KMS-11 (cell line): ENCODE data around the gene ITGAD.

Experiments
- H2AFZ ChIP-seq: fragments of 200-600 bp; sonication (generic); 2 replicates; pipeline ENCODE4 v1.6.1; 2016; ENCODE audit warnings: antibody characterized with exemption, mixed run types, low read depth
- H3K27ac ChIP-seq: fragments of 200-600 bp; sonication (generic); 2 replicates; pipeline ENCODE4 v1.6.1; 2016; ENCODE audit warnings: mild to moderate bottlenecking, mixed run types
- H3K27me3 ChIP-seq: fragments of 200-600 bp; sonication (generic); 2 replicates; pipeline ENCODE4 v1.6.1; 2017; ENCODE audit warnings: mild to moderate bottlenecking, low read depth, mixed run types, moderate library complexity; ENCODE audit not compliant: insufficient read depth
- H3K36me3 ChIP-seq: fragments of 200-600 bp; sonication (generic); 2 replicates; pipeline ENCODE4 v1.6.1; 2017; ENCODE audit warnings: mild to moderate bottlenecking, mixed run types; ENCODE audit not compliant: insufficient read depth
- H3K4me1 ChIP-seq: fragments of 200-600 bp; sonication (generic); 2 replicates; pipeline ENCODE4 v1.6.1; 2016; ENCODE audit warnings: mild to moderate bottlenecking, low read depth, mixed run types; ENCODE audit not compliant: poor library complexity, severe bottlenecking
- H3K4me2 ChIP-seq: fragments of 200-600 bp; sonication (generic); 2 replicates; pipeline ENCODE4 v1.7.0; 2016; ENCODE audit warnings: mild to moderate bottlenecking, mixed run types
- H3K4me3 ChIP-seq: fragments of 200-600 bp; sonication (generic); IDR thresholded peaks from 2 replicates; pipeline ENCODE4 v1.6.1; 2017; ENCODE audit warnings: low read depth, low read length, mixed read lengths; ENCODE audit not compliant: insufficient read depth
- H3K79me2 ChIP-seq: fragments of 200-600 bp; sonication (generic); 2 replicates; pipeline ENCODE4 v1.6.1; 2016; ENCODE audit warnings: low read depth, mixed run types; ENCODE audit not compliant: insufficient read depth
- H3K9ac ChIP-seq: fragments of 200-600 bp; sonication (generic); 2 replicates; pipeline ENCODE4 v1.6.1; 2016; ENCODE audit warnings: mild to moderate bottlenecking, mixed run types
- H4K20me1 ChIP-seq: fragments of 200-600 bp; sonication (generic); 2 replicates; pipeline ENCODE4 v1.6.1; 2016; ENCODE audit warnings: mild to moderate bottlenecking, mixed run types; ENCODE audit not compliant: insufficient read depth
- CTCF ChIP-seq: fragments of 200-600 bp; sonication (generic); conservative IDR thresholded peaks from 2 replicates; pipeline ENCODE4 v1.6.1; 2017; ENCODE audit warnings: low read depth, mild to moderate bottlenecking, antibody characterized with exemption, low read length, moderate library complexity, mixed read lengths

The ITGAD gene

GRCh38 chr16:31402687-31403086 is 9.6 kb downstream of the ITGAD start:
- Histone ChIP-seq H3K4me3 (no peak overlapping the region), H3K27ac (no peak overlapping the region), H2AFZ (no peak overlapping the region), H3K4me2 (no peak overlapping the region), H4K20me1 (no peaks in the 10 kb centered on the region), H3K4me1 (no peaks in the 10 kb centered on the region), H3K9ac (no peak overlapping the region), H3K79me2 (no peaks in the 10 kb centered on the region), H3K36me3 (no peaks in the 10 kb centered on the region), H3K27me3 (no peaks in the 10 kb centered on the region)
- TF ChIP-seq CTCF: no peak

GRCh38 chr16:31403590-31404352 is 10.6 kb downstream of the ITGAD start:
- Histone ChIP-seq H3K36me3 (no peaks in the 10 kb centered on the region), H4K20me1 (no peaks in the 10 kb centered on the region), H2AFZ (no peak overlapping the region), H3K4me3 (no peak overlapping the region), H3K79me2 (no peaks in the 10 kb centered on the region), H3K27me3 (no peaks in the 10 kb centered on the region), H3K4me2 (no peak overlapping the region), H3K9ac (no peak overlapping the region), H3K4me1 (no peaks in the 10 kb centered on the region), H3K27ac (no peak overlapping the region)
- TF ChIP-seq CTCF: no peak

- Histone ChIP-seq H3K79me2 (no peaks in the 10 kb centered on the region), H3K4me1 (no peaks in the 10 kb centered on the region), H3K27ac (no peak overlapping the region), H4K20me1 (no peaks in the 10 kb centered on the region), H3K36me3 (no peaks in the 10 kb centered on the region), H3K4me2 (no peak overlapping the region), H3K9ac (no peak overlapping the region), H3K4me3 (no peak overlapping the region), H3K27me3 (no peaks in the 10 kb centered on the region), H2AFZ (no peak overlapping the region)
- TF ChIP-seq CTCF: no peak
Measured at GRCh38 chr16:31404353-31405064, 11.4 kb downstream of the ITGAD start.

GRCh38 chr16:31407406-31407805 is 14.3 kb downstream of the ITGAD start:
- Histone ChIP-seq H3K79me2 (no peaks in the 10 kb centered on the region), H3K27me3 (no peaks in the 10 kb centered on the region), H3K4me2 (no peak overlapping the region), H3K4me1 (no peaks in the 10 kb centered on the region), H3K27ac (no peak overlapping the region), H3K9ac (no peak overlapping the region), H3K36me3 (no peaks in the 10 kb centered on the region), H3K4me3 (no peak overlapping the region), H4K20me1 (no peaks in the 10 kb centered on the region), H2AFZ (no peak overlapping the region)
- TF ChIP-seq CTCF: no peak
